ENCODE measurements around the gene TMEM31.

TMEM31 gene

GRCh38 chrX:103727115-103727514 lies 16.4 kb downstream of the TMEM31 start:
- H3K27ac ChIP-seq (ENCODE audit: low read depth, low read length), result no peak overlapping the region
- no peaks in the 10 kb centered on the region; the same call in 1 of the 2 replicates for H3K36me3 ChIP-seq (ENCODE audit: control insufficient read depth, insufficient read depth, low read length)
- no peaks in the 10 kb centered on the region for H3K9me3 ChIP-seq (ENCODE audit: control insufficient read depth, insufficient read depth, low read depth, low read length)
- no peak overlapping the region for H3K4me3 ChIP-seq (ENCODE audit: low read depth, low read length)
- H3K4me1 ChIP-seq (ENCODE audit: control insufficient read depth, insufficient read depth, low read length), result peaks cover 63% of the 10 kb centered on the region
- H3K27me3 ChIP-seq (ENCODE audit: control insufficient read depth, insufficient read depth, low read length), result peaks cover 34% of the 10 kb centered on the region
- H3K9ac ChIP-seq (ENCODE audit: low read length), result peak overlapping the region; percentile 11

DNA sequence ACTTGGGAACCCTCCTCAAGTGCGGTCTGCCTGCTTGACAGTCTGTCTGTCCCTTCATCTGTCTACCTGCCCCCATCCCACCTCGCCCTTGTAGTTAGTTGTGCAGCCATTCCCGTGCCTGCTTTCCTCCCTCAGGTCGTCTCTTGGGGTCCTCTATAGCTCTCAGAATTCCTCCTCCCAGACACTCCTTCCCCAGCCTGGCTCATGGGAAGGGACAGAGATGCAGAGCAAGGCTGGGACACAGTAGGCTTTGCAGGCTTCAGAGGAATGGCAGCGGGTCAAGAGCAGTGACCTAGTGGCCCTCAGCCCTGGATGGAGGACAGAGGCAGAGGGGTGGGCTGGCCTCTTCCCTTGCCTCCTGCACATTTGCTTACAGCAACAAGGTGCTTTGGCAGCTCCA lies 18.3 kb downstream of the TMEM31 start:
- peaks cover 63% of the 10 kb centered on the region for H3K4me1 ChIP-seq (ENCODE audit: control insufficient read depth, insufficient read depth, low read length)
- H3K4me3 ChIP-seq (ENCODE audit: low read depth, low read length), result peak overlapping the region; percentile 15; the same call in 1 of the 2 replicates
- H3K27ac ChIP-seq (ENCODE audit: low read depth, low read length), result no peak overlapping the region
- H3K27me3 ChIP-seq (ENCODE audit: control insufficient read depth, insufficient read depth, low read length), result peaks cover 20% of the 10 kb centered on the region
- no peaks in the 10 kb centered on the region for H3K36me3 ChIP-seq (ENCODE audit: control insufficient read depth, insufficient read depth, low read length)
- no peaks in the 10 kb centered on the region for H3K9me3 ChIP-seq (ENCODE audit: control insufficient read depth, insufficient read depth, low read depth, low read length)
- H3K9ac ChIP-seq (ENCODE audit: low read length), result peak overlapping the region; percentile 41

- Histone ChIP-seq H3K36me3 (ENCODE audit: control insufficient read depth, insufficient read depth, low read length) (no peaks in the 10 kb centered on the region), H3K9ac (ENCODE audit: low read length) (peak overlapping the region; percentile 62), H3K4me1 (ENCODE audit: control insufficient read depth, insufficient read depth, low read length) (peaks cover 69% of the 10 kb centered on the region), H3K4me3 (ENCODE audit: low read depth, low read length) (no peak overlapping the region; the same call in 1 of the 2 replicates), H3K27me3 (ENCODE audit: control insufficient read depth, insufficient read depth, low read length) (peaks cover 15% of the 10 kb centered on the region; the same call in 1 of the 2 replicates), H3K27ac (ENCODE audit: low read depth, low read length) (peak overlapping the region; percentile 58; the same call in 1 of the 2 replicates), H3K9me3 (ENCODE audit: control insufficient read depth, insufficient read depth, low read depth, low read length) (no peaks in the 10 kb centered on the region)
Measured at GRCh38 chrX:103730147-103730795, 19.6 kb downstream of the TMEM31 start.

GRCh38 chrX:103730796-103731493 lies 20.2 kb downstream of the TMEM31 start:
- H3K9ac ChIP-seq (ENCODE audit: low read length), result peak overlapping the region; percentile 62
- no peaks in the 10 kb centered on the region for H3K9me3 ChIP-seq (ENCODE audit: control insufficient read depth, insufficient read depth, low read depth, low read length)
- peak overlapping the region; percentile 58; the same call in 1 of the 2 replicates for H3K27ac ChIP-seq (ENCODE audit: low read depth, low read length)
- H3K4me1 ChIP-seq (ENCODE audit: control insufficient read depth, insufficient read depth, low read length), result peaks cover 64% of the 10 kb centered on the region
- H3K27me3 ChIP-seq (ENCODE audit: control insufficient read depth, insufficient read depth, low read length), result peaks cover 18% of the 10 kb centered on the region; the same call in 1 of the 2 replicates
- H3K4me3 ChIP-seq (ENCODE audit: low read depth, low read length), result no peak overlapping the region; the same call in 1 of the 2 replicates
- no peaks in the 10 kb centered on the region for H3K36me3 ChIP-seq (ENCODE audit: control insufficient read depth, insufficient read depth, low read length)

DNA sequence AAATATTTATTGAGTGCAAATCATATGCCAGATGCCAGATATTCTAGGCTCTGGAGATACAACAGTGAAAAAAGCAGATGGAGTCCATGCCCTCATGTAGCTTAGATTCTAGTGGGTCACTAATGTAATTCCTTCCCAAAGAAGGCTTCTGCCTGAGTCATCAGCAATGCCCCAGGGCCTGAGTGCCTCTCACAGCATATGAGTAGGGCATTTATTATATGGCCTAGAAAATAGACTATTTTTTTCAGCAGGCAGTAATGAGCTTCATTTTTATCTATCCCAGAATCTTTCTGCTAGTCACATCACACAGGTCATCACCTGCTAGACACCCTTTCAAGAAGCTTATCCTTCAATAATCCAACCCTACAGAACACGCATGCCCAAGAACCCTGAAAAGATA lies 22.3 kb downstream of the TMEM31 start:
- H3K9me3 ChIP-seq (ENCODE audit: control insufficient read depth, insufficient read depth, low read depth, low read length), result no peaks in the 10 kb centered on the region
- H3K27me3 ChIP-seq (ENCODE audit: control insufficient read depth, insufficient read depth, low read length), result peaks cover 14% of the 10 kb centered on the region; the same call in 1 of the 2 replicates
- no peak overlapping the region for H3K9ac ChIP-seq (ENCODE audit: low read length)
- no peak overlapping the region for H3K4me3 ChIP-seq (ENCODE audit: low read depth, low read length)
- H3K4me1 ChIP-seq (ENCODE audit: control insufficient read depth, insufficient read depth, low read length), result peaks cover 44% of the 10 kb centered on the region
- no peak overlapping the region for H3K27ac ChIP-seq (ENCODE audit: low read depth, low read length)
- no peaks in the 10 kb centered on the region for H3K36me3 ChIP-seq (ENCODE audit: control insufficient read depth, insufficient read depth, low read length)

DNA sequence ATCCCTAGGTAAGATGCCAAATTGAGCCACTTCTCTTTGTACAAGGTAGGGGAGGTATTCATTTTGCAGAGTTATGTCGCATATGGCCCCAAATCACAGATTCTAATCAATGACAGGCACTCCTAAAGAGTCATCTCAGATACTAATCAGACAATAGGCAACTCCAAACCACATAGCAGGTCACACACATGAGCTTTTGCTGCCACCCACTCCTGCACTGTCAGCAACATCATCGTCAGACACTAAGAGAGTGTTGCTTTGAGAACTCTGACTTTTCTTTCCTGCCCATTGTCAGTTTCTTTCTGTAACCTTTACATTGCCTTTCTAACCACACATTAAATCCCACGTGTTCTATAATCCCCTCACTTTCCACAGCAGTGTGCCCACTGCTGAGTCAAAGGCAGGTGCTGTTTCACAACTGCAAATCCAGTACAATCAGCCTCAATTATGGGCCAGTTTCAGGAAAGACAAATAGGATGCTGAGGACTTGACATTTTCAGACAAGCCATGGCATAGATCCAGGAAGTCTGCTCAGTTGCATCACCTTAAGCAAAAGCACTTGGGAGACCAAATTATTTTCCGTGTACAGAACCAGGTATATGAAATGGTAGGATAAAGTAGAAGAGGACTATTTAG lies 23.5 kb downstream of the TMEM31 start:
- H3K9ac ChIP-seq (ENCODE audit: low read length), result no peak overlapping the region
- no peaks in the 10 kb centered on the region for H3K36me3 ChIP-seq (ENCODE audit: control insufficient read depth, insufficient read depth, low read length)
- peaks cover 13% of the 10 kb centered on the region; the same call in 1 of the 2 replicates for H3K27me3 ChIP-seq (ENCODE audit: control insufficient read depth, insufficient read depth, low read length)
- H3K4me1 ChIP-seq (ENCODE audit: control insufficient read depth, insufficient read depth, low read length), result peaks cover 32% of the 10 kb centered on the region
- H3K27ac ChIP-seq (ENCODE audit: low read depth, low read length), result no peak overlapping the region
- no peak overlapping the region for H3K4me3 ChIP-seq (ENCODE audit: low read depth, low read length)
- H3K9me3 ChIP-seq (ENCODE audit: control insufficient read depth, insufficient read depth, low read depth, low read length), result no peaks in the 10 kb centered on the region

DNA sequence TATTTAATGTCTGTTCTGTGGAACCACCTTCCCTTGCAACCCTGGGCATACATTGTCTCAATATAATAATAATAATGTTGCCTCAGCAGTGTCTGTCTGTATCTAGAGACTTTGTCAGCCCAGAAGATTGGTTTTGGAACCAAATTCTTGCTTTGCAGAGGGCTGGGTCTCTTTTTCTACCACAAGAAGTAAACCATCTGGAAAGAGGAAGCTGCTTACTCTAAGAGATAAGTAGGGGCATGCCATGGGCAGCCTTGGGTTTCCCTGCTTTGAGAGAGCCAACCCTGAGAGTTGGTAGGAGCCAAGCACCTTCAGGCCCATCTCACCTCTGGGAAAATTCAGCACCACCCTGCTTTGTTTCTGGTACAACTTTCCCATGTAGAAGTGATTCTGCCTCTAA lies 27.0 kb downstream of the TMEM31 start:
- peaks cover 9% of the 10 kb centered on the region; the same call in 1 of the 2 replicates for H3K27me3 ChIP-seq (ENCODE audit: control insufficient read depth, insufficient read depth, low read length)
- no peak overlapping the region for H3K27ac ChIP-seq (ENCODE audit: low read depth, low read length)
- peaks cover 24% of the 10 kb centered on the region for H3K4me1 ChIP-seq (ENCODE audit: control insufficient read depth, insufficient read depth, low read length)
- H3K9ac ChIP-seq (ENCODE audit: low read length), result no peak overlapping the region
- no peaks in the 10 kb centered on the region for H3K36me3 ChIP-seq (ENCODE audit: control insufficient read depth, insufficient read depth, low read length)
- no peak overlapping the region for H3K4me3 ChIP-seq (ENCODE audit: low read depth, low read length)
- H3K9me3 ChIP-seq (ENCODE audit: control insufficient read depth, insufficient read depth, low read depth, low read length), result no peaks in the 10 kb centered on the region

GRCh38 chrX:103739421-103739820 lies 28.7 kb downstream of the TMEM31 start:
- Histone ChIP-seq H3K9me3 (ENCODE audit: control insufficient read depth, insufficient read depth, low read depth, low read length) (no peaks in the 10 kb centered on the region), H3K36me3 (ENCODE audit: control insufficient read depth, insufficient read depth, low read length) (no peaks in the 10 kb centered on the region), H3K4me1 (ENCODE audit: control insufficient read depth, insufficient read depth, low read length) (peaks cover 20% of the 10 kb centered on the region), H3K27ac (ENCODE audit: low read depth, low read length) (no peak overlapping the region), H3K9ac (ENCODE audit: low read length) (no peak overlapping the region), H3K4me3 (ENCODE audit: low read depth, low read length) (no peak overlapping the region), H3K27me3 (ENCODE audit: control insufficient read depth, insufficient read depth, low read length) (peaks cover 8% of the 10 kb centered on the region; the same call in 1 of the 2 replicates)

GRCh38 chrX:103741879-103742278 lies 31.2 kb downstream of the TMEM31 start:
- H3K27me3 ChIP-seq (ENCODE audit: control insufficient read depth, insufficient read depth, low read length), result 0 out of 2 replicates have a peak, but pooled peaks cover 5% of the 10 kb centered on the region
- H3K9me3 ChIP-seq (ENCODE audit: control insufficient read depth, insufficient read depth, low read depth, low read length), result no peaks in the 10 kb centered on the region
- peak overlapping the region; percentile 66 for H3K9ac ChIP-seq (ENCODE audit: low read length)
- peaks cover 29% of the 10 kb centered on the region for H3K4me1 ChIP-seq (ENCODE audit: control insufficient read depth, insufficient read depth, low read length)
- H3K4me3 ChIP-seq (ENCODE audit: low read depth, low read length), result peak overlapping the region; percentile 74
- peaks cover 15% of the 10 kb centered on the region for H3K36me3 ChIP-seq (ENCODE audit: control insufficient read depth, insufficient read depth, low read length)
- peak overlapping the region; percentile 97 for H3K27ac ChIP-seq (ENCODE audit: low read depth, low read length)

DNA sequence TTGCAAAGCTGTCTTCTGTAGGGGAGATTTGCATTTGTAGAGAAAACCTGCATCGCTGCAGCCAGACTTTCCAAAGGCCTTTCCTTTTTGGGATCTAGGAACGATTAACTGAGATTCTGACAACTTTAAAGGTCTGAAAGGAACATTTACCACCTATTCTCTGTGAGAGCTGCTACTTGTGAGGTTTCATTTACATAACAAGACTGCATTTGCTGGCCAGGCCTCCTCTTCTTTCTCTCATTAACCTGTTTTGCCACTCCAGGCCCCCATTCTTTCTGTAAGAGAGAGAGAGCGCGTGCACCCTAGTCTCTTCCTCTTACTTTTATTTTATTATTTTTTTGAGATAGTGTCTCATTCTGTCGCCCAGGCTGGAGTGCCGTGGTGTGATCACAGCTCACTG lies 31.6 kb downstream of the TMEM31 start:
- Histone ChIP-seq H3K27ac (ENCODE audit: low read depth, low read length) (peak overlapping the region; percentile 97), H3K4me3 (ENCODE audit: low read depth, low read length) (peak overlapping the region; percentile 74), H3K36me3 (ENCODE audit: control insufficient read depth, insufficient read depth, low read length) (peaks cover 19% of the 10 kb centered on the region), H3K4me1 (ENCODE audit: control insufficient read depth, insufficient read depth, low read length) (peaks cover 32% of the 10 kb centered on the region), H3K27me3 (ENCODE audit: control insufficient read depth, insufficient read depth, low read length) (0 out of 2 replicates have a peak, but pooled peaks cover 5% of the 10 kb centered on the region), H3K9ac (ENCODE audit: low read length) (peak overlapping the region; percentile 86), H3K9me3 (ENCODE audit: control insufficient read depth, insufficient read depth, low read depth, low read length) (no peaks in the 10 kb centered on the region)

- Histone ChIP-seq H3K9ac (ENCODE audit: low read length) (no peak overlapping the region), H3K27me3 (ENCODE audit: control insufficient read depth, insufficient read depth, low read length) (no peaks in the 10 kb centered on the region), H3K9me3 (ENCODE audit: control insufficient read depth, insufficient read depth, low read depth, low read length) (no peaks in the 10 kb centered on the region), H3K4me1 (ENCODE audit: control insufficient read depth, insufficient read depth, low read length) (peaks cover 22% of the 10 kb centered on the region), H3K4me3 (ENCODE audit: low read depth, low read length) (peak overlapping the region; percentile 74), H3K36me3 (ENCODE audit: control insufficient read depth, insufficient read depth, low read length) (peaks cover 66% of the 10 kb centered on the region), H3K27ac (ENCODE audit: low read depth, low read length) (no peak overlapping the region)
Measured at GRCh38 chrX:103747163-103747562, 36.5 kb downstream of the TMEM31 start.

All from HUES6 (cell line).